ENCODE results near the gene BRICD5. TPM values are rescaled to one million over a fixed set of nuclear protein-coding genes. Genes with fewer than 3 reads are reported as not detected.

Gene BRICD5
- total RNA-seq, 1 experiment from 2014 or later, result 17.1 TPM

DNA sequence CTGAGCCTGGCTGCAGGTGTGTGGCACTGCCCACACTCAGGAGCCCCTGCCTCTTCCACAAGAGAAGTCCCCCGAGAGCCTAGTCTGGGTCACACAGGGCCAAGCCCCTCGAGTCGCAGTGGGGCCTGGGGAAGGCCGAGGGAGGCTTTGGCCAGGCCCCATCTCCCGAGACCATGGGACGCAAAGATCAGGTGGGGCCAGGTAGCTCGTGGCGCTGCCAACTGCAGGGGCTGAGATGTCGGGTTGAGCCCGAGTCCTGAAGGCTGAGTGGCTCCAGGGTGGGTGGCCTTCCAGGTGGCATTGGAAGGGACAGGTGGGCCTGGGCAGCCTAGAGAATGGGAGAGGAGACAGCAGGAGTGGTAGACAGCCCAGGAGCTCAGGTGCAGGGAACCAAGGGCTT lies 48.8 kb downstream of the BRICD5 start:
- peaks cover 74% of the 10 kb centered on the region for H4K20me1 ChIP-seq (ENCODE audit: insufficient read depth)
- no peak for DNase-seq
- no peak overlapping the region for H2AFZ ChIP-seq
- peak overlapping the region; percentile 74 for H3K27ac ChIP-seq
- H3K79me2 ChIP-seq (ENCODE audit: low read depth), result peaks cover 80% of the 10 kb centered on the region
- intact Hi-C loops (cut with micrococcal nuclease; ENCODE audit: unreplicated experiment), result no loop called here
- peaks cover 52% of the 10 kb centered on the region for H3K4me1 ChIP-seq (replicated peaks; ENCODE audit: insufficient read depth)
- BruUV-seq (replicated peaks), result no TSS peak
- peaks cover 36% of the 10 kb centered on the region for H3F3A ChIP-seq (ENCODE audit: insufficient read depth, low read depth)
- ChIA-PET CTCF (no interaction called here), POLR2A (ENCODE audit: unreplicated experiment) (no interaction called here)
- no peak for TF ChIP-seq EZH2 (IDR thresholded peaks at IDR 0.05; ENCODE audit: low read depth)
- TF ChIP-seq, protein P1, sequence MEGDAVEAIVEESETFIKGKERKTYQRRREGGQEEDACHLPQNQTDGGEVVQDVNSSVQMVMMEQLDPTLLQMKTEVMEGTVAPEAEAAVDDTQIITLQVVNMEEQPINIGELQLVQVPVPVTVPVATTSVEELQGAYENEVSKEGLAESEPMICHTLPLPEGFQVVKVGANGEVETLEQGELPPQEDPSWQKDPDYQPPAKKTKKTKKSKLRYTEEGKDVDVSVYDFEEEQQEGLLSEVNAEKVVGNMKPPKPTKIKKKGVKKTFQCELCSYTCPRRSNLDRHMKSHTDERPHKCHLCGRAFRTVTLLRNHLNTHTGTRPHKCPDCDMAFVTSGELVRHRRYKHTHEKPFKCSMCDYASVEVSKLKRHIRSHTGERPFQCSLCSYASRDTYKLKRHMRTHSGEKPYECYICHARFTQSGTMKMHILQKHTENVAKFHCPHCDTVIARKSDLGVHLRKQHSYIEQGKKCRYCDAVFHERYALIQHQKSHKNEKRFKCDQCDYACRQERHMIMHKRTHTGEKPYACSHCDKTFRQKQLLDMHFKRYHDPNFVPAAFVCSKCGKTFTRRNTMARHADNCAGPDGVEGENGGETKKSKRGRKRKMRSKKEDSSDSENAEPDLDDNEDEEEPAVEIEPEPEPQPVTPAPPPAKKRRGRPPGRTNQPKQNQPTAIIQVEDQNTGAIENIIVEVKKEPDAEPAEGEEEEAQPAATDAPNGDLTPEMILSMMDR (conservative IDR thresholded peaks at IDR 0.05), result no peak
- no peaks in the 10 kb centered on the region for H3K9me2 ChIP-seq (ENCODE audit: insufficient read depth)
- peak overlapping the region; percentile 66 for H3K4me2 ChIP-seq
- no peak overlapping the region; the same call in 1 of the 2 replicates for H3K4me3 ChIP-seq
- no peaks in the 10 kb centered on the region for H3K36me3 ChIP-seq (ENCODE audit: low read depth)
- no peaks in the 10 kb centered on the region for H3K9me3 ChIP-seq (ENCODE audit: insufficient read depth, low read depth)
- no peaks in the 10 kb centered on the region for H3K27me3 ChIP-seq (ENCODE audit: insufficient read depth, low read depth)

DNA sequence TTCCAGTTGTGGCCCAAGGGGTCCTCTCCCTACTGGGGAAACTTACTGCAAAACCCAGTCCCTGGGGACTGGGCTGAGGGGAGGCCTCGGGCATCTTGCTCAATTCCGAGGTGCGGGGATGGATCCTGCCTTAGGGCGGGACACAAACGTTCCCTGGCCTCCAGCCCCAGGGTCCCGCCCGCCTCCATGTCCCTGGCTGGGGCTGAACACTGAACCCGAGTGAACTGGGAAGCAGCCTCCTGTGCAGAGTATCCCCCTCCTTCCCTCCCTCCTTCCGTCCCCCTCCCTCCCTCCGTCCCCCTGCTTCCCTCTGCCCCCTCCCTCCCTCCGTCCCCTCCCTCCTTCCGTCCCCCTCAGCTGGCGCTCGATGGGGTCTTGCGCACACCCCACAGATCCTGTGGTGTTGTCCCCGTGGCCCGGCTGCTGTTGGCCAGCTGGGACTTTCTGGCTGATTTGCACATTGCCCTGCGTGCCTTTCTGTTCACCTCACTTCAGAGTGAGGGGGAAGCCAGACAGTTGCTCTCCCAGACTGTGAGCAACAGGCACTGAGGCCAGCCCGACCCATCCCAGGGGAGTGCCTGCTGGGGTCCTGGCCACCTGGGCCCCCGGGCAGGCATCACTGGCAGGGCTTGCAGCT lies 49.6 kb downstream of the BRICD5 start:
- Histone ChIP-seq H3K4me2 (no peak overlapping the region), H3K27ac (no peak overlapping the region), H3K79me2 (ENCODE audit: low read depth) (peaks cover 81% of the 10 kb centered on the region), H4K20me1 (ENCODE audit: insufficient read depth) (peaks cover 75% of the 10 kb centered on the region), H3K9me2 (ENCODE audit: insufficient read depth) (no peaks in the 10 kb centered on the region), H3K36me3 (ENCODE audit: low read depth) (no peaks in the 10 kb centered on the region), H3K4me3 (no peak overlapping the region), H3K4me1 (replicated peaks; ENCODE audit: insufficient read depth) (peaks cover 49% of the 10 kb centered on the region), H2AFZ (no peak overlapping the region), H3F3A (ENCODE audit: insufficient read depth, low read depth) (peaks cover 31% of the 10 kb centered on the region), H3K27me3 (ENCODE audit: insufficient read depth, low read depth) (no peaks in the 10 kb centered on the region), H3K9me3 (ENCODE audit: insufficient read depth, low read depth) (no peaks in the 10 kb centered on the region)
- DNase-seq, result no peak
- TF ChIP-seq, protein P1 (conservative IDR thresholded peaks at IDR 0.05), result no peak
- TF ChIP-seq EZH2 (IDR thresholded peaks at IDR 0.05; ENCODE audit: low read depth), result no peak
- intact Hi-C loops (cut with micrococcal nuclease; ENCODE audit: unreplicated experiment), result no loop called here
- no TSS peak for BruUV-seq (replicated peaks)
- CTCF ChIA-PET, result no interaction called here
- POLR2A ChIA-PET (ENCODE audit: unreplicated experiment), result no interaction called here

Other genes starting within 250 kb of the BRICD5 start
- gene RPS2, start 246.0 kb downstream of the BRICD5 start, total RNA-seq (2021), result 3,808 and 4,468 TPM in 2 replicates
- gene RNF151, start 244.0 kb downstream of the BRICD5 start, total RNA-seq (2021), result not detected in 2 replicates
- gene TBL3, start 238.8 kb downstream of the BRICD5 start, total RNA-seq (2021), result 51.3 and 66.4 TPM in 2 replicates
- gene NOXO1, start 229.4 kb downstream of the BRICD5 start, total RNA-seq (2021), result 11.1 and 12.7 TPM in 2 replicates
- 59.7 and 63.8 TPM in 2 replicates for gene GFER, start 226.7 kb downstream of the BRICD5 start, total RNA-seq (2021)
- gene SYNGR3, start 220.9 kb downstream of the BRICD5 start, total RNA-seq (2021), result 4.3 and 4.5 TPM in 2 replicates
- 68.4 and 72.5 TPM in 2 replicates for gene ZNF598, start 201.0 kb downstream of the BRICD5 start, total RNA-seq (2021)
- gene NPW, start 191.1 kb downstream of the BRICD5 start, total RNA-seq (2021), result 4.0 and 8.1 TPM in 2 replicates
- gene NHERF2, start 184.0 kb downstream of the BRICD5 start, total RNA-seq (2021), result 104 and 144 TPM in 2 replicates
- gene NTHL1, start 163.0 kb downstream of the BRICD5 start, total RNA-seq (2021), result 47.3 and 66.6 TPM in 2 replicates
- 166 and 170 TPM in 2 replicates for gene TSC2, start 162.9 kb downstream of the BRICD5 start, total RNA-seq (2021)
- gene PKD1, start 75.0 kb downstream of the BRICD5 start, total RNA-seq (2021), result 91.5 and 105 TPM in 2 replicates
- 29.5 and 31.3 TPM in 2 replicates for gene RAB26, start 62.2 kb downstream of the BRICD5 start, total RNA-seq (2021)
- gene TRAF7, start 55.1 kb downstream of the BRICD5 start, total RNA-seq (2021), result 166 and 199 TPM in 2 replicates
- 2.1 and 3.3 TPM in 2 replicates for gene CASKIN1, start 14.3 kb downstream of the BRICD5 start, total RNA-seq (2021)
- gene MLST8, start 5.4 kb downstream of the BRICD5 start, total RNA-seq (2021), result 66.3 and 74.2 TPM in 2 replicates
- 20.2 and 23.4 TPM in 2 replicates for gene PGP, start 4.0 kb upstream of the BRICD5 start, total RNA-seq (2021)
- gene E4F1, start 12.7 kb upstream of the BRICD5 start, total RNA-seq (2021), result 38.8 and 41.1 TPM in 2 replicates
- 6.0 and 7.3 TPM in 2 replicates for gene DNASE1L2, start 25.6 kb upstream of the BRICD5 start, total RNA-seq (2021)
- gene ECI1, start 40.7 kb upstream of the BRICD5 start, total RNA-seq (2021), result 131 and 216 TPM in 2 replicates
- 229 and 250 TPM in 2 replicates for gene RNPS1, start 57.3 kb upstream of the BRICD5 start, total RNA-seq (2021)
- 6.2 and 8.0 TPM in 2 replicates for gene ABCA3, start 129.9 kb upstream of the BRICD5 start, total RNA-seq (2021)
- 53.4 and 69.0 TPM in 2 replicates for gene CCNF, start 218.6 kb upstream of the BRICD5 start, total RNA-seq (2021)
- gene TEDC2, start 249.2 kb upstream of the BRICD5 start, total RNA-seq (2021), result 26.3 and 28.0 TPM in 2 replicates

Data from PC-9 (cell line).